D721Med (cell line): ENCODE results near the gene RHBDF2.

Experiments
- DNase-seq: peaks from one replicate; pipeline ENCODE4 v3.0.0; 2011; ENCODE audit warnings: low spot score; ENCODE audit not compliant: insufficient read length
- FAIRE-seq: peaks from 2 replicates; lab custom pipeline; 2011; peaks lifted over from hg19 to GRCh38; lab: Jason Lieb, UNC
- CTCF ChIP-seq: IDR thresholded peaks from 2 replicates; pipeline ENCODE4 v1.5.1; 2012; ENCODE audit warnings: mild to moderate bottlenecking, control low read depth; ENCODE audit not compliant: insufficient read depth; ENCODE audit errors: missing control alignments

The RHBDF2 gene

GRCh38 chr17:76468634-76469010, 32.6 kb downstream of the RHBDF2 start:
- no peak for FAIRE-seq
- TF ChIP-seq CTCF: no peak
- DNase-seq: no peak

- no peak for TF ChIP-seq CTCF
- FAIRE-seq (no peak), DNase-seq (peak; percentile 39)
Measured at GRCh38 chr17:76467809-76468633, 33.2 kb downstream of the RHBDF2 start.

- FAIRE-seq (no peak), DNase-seq (peak; percentile 77)
- TF ChIP-seq CTCF: no peak
Measured at GRCh38 chr17:76467366-76467765, 33.9 kb downstream of the RHBDF2 start, which contains the start of gene AANAT. TSS of gene AANAT (plus strand) at chr17:76467603. CDS start at chr17:76468747, 1,144 bp downstream.

GRCh38 chr17:76466775-76467130, 34.5 kb downstream of the RHBDF2 start:
- FAIRE-seq (no peak), DNase-seq (no peak)
- TF ChIP-seq CTCF: no peak

GRCh38 chr17:76462556-76463290, 38.5 kb downstream of the RHBDF2 start:
- TF ChIP-seq CTCF: no peak
- FAIRE-seq: no peak

GRCh38 chr17:76461765-76462555, 39.3 kb downstream of the RHBDF2 start:
- no peak for TF ChIP-seq CTCF
- FAIRE-seq (no peak), DNase-seq (no peak)

More at GRCh38 chr17:76462556-76463290, 38.5 kb downstream of the RHBDF2 start:
- no peak for DNase-seq
